ENCODE measurements around the gene TMEM30A.
A peak's percentile ranks its signal among the peaks of the same experiment; 100 is the strongest.

TMEM30A gene

GRCh38 chr6:75284632-75285282 is at the start of gene TMEM30A:
TMEM30A (minus strand) TSS chr6:75284792; CDS start chr6:75284638, 154 bp downstream.
- peak; percentile 99 for DNase-seq

GRCh38 chr6:75333676-75334200 is 49.1 kb upstream of the TMEM30A start:
- DNase-seq: no peak

GRCh38 chr6:75331151-75331550 is 46.6 kb upstream of the TMEM30A start:
- DNase-seq: no peak

- DNase-seq: no peak
These were observed 45.1 kb upstream of the TMEM30A start for GRCh38 chr6:75329703-75330102.

GRCh38 chr6:75327807-75328206 is 43.2 kb upstream of the TMEM30A start:
- DNase-seq: no peak

GRCh38 chr6:75326557-75327258 is 42.1 kb upstream of the TMEM30A start:
- DNase-seq: no peak

GRCh38 chr6:75318900-75319299 is 34.3 kb upstream of the TMEM30A start:
- DNase-seq: no peak

- no peak for DNase-seq
These were observed 33.1 kb upstream of the TMEM30A start for GRCh38 chr6:75317503-75318206.

- no peak for DNase-seq
These were observed 31.4 kb upstream of the TMEM30A start for GRCh38 chr6:75315978-75316377.

GRCh38 chr6:75308250-75308988 is 23.8 kb upstream of the TMEM30A start:
- DNase-seq: no peak

GRCh38 chr6:75307364-75308004 is 22.9 kb upstream of the TMEM30A start:
- no peak for DNase-seq

GRCh38 chr6:75306064-75306463 is 21.5 kb upstream of the TMEM30A start:
- DNase-seq: no peak

- DNase-seq: no peak
These were observed 21.0 kb upstream of the TMEM30A start for GRCh38 chr6:75305573-75305972.

GRCh38 chr6:75302280-75302679 is 17.7 kb upstream of the TMEM30A start:
- no peak for DNase-seq

GRCh38 chr6:75301537-75301936 is 16.9 kb upstream of the TMEM30A start:
- no peak for DNase-seq

- no peak for DNase-seq
These were observed 16.5 kb upstream of the TMEM30A start for GRCh38 chr6:75301088-75301487.

GRCh38 chr6:75300531-75300855 is 15.9 kb upstream of the TMEM30A start:
- DNase-seq: no peak

- DNase-seq: no peak
These were observed 15.4 kb upstream of the TMEM30A start for GRCh38 chr6:75299801-75300530.

- DNase-seq: no peak
These were observed 12.5 kb upstream of the TMEM30A start for GRCh38 chr6:75296811-75297779.

GRCh38 chr6:75292555-75292954 is 8.0 kb upstream of the TMEM30A start:
- DNase-seq: no peak

GRCh38 chr6:75291744-75292143 is 7.2 kb upstream of the TMEM30A start:
- DNase-seq: no peak
